Left forelimb (tissue), 1 donor: Measurements from ENCODE around the gene LRRK1.

Experiments
- DNase-seq: peaks from one replicate; pipeline ENCODE4 v3.0.0-alpha.2; 2018; ENCODE audit warnings: low spot score

LRRK1 gene, protein sequence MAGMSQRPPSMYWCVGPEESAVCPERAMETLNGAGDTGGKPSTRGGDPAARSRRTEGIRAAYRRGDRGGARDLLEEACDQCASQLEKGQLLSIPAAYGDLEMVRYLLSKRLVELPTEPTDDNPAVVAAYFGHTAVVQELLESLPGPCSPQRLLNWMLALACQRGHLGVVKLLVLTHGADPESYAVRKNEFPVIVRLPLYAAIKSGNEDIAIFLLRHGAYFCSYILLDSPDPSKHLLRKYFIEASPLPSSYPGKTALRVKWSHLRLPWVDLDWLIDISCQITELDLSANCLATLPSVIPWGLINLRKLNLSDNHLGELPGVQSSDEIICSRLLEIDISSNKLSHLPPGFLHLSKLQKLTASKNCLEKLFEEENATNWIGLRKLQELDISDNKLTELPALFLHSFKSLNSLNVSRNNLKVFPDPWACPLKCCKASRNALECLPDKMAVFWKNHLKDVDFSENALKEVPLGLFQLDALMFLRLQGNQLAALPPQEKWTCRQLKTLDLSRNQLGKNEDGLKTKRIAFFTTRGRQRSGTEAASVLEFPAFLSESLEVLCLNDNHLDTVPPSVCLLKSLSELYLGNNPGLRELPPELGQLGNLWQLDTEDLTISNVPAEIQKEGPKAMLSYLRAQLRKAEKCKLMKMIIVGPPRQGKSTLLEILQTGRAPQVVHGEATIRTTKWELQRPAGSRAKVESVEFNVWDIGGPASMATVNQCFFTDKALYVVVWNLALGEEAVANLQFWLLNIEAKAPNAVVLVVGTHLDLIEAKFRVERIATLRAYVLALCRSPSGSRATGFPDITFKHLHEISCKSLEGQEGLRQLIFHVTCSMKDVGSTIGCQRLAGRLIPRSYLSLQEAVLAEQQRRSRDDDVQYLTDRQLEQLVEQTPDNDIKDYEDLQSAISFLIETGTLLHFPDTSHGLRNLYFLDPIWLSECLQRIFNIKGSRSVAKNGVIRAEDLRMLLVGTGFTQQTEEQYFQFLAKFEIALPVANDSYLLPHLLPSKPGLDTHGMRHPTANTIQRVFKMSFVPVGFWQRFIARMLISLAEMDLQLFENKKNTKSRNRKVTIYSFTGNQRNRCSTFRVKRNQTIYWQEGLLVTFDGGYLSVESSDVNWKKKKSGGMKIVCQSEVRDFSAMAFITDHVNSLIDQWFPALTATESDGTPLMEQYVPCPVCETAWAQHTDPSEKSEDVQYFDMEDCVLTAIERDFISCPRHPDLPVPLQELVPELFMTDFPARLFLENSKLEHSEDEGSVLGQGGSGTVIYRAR (N-terminal part only)

DNA sequence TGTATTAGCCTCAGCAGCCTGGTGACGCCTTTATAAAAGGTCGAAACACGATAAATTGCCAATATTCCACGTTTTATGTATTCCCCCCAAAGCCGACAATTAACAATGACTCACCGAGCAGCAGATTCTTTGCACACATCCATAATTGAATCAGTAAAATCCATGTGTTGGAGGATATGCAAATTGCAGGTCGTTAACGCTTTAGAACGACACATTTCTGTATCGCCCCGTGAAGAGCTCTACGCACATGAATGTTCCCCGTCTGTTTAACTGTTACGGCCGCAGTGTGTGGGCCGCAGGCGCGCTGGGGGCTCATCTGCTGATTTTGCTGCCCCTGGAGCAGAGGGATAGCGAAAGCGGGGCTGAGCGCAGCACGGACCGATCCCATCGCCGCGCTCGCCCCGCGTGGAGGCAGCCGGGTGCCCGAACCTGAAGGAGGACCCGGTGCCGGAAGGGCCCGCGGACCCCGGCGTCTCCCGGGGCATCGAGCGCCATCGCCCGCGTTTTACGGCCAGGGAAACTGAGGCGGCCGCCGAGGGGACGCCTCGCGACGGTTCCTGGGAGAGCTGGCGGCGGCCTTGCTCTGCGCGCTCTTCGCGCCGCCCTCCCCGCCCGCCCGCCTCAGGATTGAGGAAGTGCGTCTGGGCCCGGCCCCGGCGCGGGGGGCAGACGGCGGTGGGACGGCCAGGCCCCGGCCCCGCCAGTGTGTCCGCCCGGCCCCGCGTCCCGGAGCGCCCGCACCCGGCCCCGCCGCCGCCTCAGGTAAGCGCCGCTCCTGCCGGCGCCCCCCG lies at the start of gene LRRK1:
LRRK1 (plus strand) TSS at position 668 of the 791 bp plus-strand sequence. CDS start 5,276 bp downstream, outside the sequence.
- DNase-seq, result peak; percentile 78

DNA sequence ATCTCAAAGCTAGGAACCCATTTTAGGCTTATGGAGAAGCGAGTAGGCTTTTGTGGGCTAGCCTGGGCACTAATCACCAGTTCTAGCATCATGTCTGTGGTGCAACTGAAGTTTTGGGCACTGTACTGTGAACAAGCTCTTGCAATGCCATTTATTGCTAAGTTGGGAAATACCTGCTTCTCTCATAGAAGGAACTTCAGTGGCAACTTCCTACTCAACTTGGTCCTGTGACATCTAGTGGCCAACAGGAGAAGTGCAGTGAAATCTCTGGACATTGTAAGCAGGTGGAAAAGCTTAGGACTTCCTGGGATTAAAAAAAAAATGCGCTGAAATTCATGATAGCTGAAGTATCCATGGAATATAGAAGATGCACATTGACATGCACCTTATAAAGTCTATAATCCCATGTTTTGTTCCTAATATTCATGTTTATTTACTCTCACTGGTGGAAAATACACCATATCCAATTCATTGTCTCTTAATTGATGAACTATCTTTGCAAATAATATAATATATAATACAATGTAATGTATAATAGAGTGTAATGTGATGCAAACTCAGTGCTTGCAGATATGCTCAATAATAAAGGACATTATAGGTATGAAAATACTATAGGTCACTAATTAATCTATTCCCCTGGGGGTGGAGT lies 46.0 kb upstream of the LRRK1 start:
- DNase-seq, result no peak

DNA sequence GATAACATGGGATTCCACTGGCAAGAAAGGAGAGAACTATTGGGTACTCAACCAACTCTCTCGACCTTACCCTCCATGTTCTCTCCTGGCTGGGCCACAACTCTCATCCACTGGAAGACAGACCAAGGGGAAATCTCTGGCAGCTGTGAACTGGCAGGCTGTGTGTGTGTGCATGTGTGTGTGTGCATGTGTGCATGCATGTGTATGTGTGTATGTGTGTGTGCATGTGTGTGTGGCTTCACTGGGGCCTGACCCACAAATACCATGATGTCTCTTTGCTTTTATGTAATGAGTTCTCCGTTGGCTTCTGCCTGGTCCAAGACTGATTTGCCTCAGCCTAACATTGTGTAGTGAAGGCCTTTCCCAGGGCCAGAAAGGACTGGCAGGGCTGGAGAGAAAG lies 43.7 kb upstream of the LRRK1 start:
- no peak for DNase-seq

DNA sequence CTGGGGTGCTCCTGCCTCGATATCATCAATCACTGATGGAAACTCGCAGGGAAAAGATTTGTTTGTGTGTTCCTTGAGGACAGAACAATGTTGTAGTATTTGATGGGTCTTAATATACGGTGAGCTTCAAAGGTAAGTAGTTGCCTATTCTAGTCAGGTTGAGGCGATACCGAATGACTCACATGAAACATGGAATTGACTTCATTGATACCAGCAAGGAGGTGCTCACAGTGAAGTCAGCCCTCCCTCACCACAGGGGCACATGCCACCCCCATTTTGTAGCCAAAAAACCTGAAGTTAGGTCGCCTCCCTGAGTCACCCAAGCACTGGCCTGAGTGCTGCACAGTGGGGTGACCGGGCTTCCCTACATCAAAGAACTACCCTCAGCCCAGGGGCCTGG lies 43.2 kb upstream of the LRRK1 start:
- DNase-seq, result no peak

DNA sequence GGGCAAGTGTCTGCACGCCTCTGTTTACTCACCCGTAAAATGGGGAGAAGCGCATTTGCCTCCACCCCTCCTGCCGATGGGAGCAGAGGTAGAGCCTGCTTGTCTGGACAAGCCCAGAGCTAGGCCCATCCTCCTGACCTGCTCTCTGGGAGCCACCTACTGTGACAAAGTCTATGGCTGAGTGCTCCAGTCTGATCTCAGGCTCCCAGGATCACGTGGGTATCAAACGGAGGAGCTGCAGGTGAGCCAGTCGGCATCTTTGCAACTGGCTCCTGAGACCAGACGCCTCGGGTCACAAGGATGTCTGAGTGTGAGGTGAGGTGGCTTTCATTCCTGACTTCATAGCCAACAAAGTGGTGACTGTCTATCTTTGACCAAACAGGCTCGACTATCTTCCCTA lies 41.6 kb upstream of the LRRK1 start:
- DNase-seq, result no peak

DNA sequence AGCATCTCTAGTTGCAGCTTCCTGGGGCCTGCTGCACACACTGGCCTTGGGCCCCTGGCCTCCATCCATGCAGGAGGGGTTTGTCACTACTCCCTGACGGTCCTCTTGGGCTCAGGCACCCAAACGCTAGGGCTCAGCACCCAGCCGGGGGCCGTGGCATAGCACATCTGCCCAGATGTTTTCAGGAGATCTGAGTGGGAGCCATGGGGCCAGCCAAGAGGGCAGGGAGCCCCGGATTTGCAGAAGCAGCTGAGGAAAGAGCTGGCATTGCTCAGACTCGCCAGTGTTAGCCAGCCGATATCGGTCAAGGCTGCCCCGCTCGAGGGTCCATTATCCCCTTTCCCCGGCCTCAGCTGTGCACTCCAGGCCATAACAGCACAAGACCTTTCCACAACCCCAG lies 41.0 kb upstream of the LRRK1 start:
- no peak for DNase-seq

DNA sequence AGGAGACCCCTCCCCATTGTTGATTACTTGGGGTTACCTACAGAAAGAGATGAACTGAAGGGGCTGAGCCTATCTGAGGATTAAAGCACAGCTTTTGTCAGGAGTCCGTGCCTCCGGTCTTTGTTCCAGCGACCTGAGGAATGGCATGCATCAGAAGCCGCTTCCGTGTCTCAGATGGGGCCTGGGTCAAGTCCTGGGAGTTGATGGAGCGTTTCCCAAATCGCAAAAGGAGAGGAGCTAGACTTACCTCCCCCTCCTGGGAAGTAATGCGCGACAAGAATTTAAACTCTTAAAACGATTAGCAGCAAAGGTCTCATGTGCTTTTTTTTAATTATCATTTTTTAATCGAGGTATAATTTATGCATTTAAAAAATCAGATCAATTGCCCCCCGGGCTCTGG lies 40.5 kb upstream of the LRRK1 start:
- no peak for DNase-seq

DNA sequence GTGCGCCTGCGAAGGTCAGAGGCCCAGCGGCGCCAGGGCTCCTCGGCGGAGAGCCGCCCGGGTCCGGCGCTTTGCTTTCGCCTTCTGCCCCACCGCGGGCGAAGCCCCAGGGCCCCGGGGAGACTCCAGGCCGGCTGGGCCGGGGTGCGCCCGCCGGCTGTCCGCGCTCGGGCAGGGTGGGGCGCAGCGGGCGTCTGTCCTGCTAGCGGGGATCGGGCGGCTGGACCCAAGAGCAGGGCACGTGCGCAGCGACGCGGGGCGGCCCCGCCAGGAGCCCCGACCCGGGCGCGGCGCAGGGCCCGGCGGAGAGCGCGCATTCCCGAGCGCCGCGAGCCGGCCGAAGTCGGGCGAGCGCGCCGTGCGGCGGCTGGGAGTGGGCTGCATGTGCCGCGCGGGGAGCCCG lies 40.1 kb upstream of the LRRK1 start:
- no peak for DNase-seq

DNA sequence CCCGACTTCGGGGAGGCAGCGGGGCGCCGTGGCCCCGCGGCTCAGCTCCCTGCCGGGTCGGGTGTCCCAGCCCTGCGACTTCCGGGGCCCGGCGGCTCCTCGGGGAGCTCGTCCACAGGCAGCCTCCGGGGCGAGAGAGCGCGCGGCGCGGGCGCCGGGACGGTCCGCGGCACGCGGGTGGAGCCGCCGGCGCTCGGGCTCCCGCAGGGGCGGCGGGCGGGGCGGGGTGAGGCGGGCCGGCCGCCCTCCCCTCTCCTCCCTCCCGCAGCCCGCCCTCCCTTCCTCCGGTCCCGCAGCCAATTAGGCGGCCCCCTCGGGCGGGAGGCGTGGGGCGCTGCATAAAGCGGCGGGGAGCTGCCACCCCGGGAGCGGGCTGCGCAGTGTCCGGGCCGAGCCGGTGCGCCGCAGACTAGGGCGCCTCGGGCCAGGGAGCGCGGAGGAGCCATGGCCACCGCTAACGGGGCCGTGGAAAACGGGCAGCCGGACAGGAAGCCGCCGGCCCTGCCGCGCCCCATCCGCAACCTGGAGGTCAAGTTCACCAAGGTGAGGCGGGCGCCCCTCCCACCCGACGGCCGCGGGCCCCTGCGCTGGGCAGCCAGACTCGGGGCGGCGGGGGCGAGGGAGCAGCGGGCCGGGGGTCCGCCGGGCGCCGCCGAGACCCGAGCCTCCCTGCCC lies 39.6 kb upstream of the LRRK1 start, which contains the start of gene ALDH1A3:
ALDH1A3 (plus strand) TSS at position 368 of the 675 bp plus-strand sequence; CDS start at position 445, 77 bp downstream.
- DNase-seq, result no peak

DNA sequence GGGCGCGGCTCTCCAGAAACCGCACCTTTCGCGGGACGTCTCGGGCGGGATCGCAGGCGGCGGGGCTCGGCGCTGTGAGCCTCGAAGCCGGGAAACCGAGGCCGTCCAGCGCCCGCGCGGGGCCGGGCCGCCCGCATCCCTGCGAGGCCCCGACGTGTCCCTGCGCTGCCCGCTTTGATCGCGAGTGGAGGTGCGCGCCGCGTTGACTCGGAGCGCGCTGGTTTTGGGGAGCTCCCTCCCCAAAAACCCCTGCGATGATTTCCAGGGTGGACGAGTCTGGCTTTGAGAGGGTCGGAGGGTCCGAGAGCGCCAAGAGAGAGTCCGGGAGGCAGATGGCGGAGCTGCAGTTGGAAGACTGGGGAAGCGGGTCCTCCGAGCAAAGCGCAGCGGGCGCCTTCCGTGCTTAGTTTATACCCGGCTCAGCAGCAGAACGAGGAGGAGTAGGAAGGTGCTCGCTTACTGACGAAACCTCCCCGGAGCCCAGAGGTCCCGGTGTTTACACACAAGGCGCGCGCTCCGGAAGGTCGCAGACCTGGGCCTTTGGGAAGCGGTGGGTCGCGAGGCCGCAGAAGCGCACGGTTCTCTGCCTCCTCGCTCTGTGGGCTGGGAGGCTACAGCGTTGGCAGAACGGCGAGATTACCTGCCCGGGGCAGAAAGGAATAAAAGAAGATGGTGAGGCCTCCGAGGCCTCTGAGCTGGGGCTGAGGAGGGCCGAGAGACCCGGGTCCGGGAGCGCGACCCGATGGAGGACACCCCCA lies 38.8 kb upstream of the LRRK1 start:
- no peak for DNase-seq

DNA sequence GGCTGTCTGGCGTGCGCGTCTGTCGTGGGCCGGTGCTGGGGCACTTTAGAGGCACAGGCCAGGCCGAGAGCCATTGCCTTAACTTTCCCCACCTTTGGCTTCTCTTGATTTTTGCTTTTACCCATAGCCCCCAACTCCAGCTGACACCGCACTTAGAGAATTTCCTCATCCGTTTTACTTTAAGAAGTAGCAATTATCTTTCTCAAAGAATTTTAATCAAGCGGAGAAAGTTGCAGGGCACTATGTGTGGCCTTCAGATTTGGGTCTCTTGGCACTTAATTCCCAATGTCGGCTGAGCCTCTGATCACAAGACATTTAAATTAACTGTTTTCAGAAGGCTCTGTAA lies 38.3 kb upstream of the LRRK1 start:
- DNase-seq, result no peak

DNA sequence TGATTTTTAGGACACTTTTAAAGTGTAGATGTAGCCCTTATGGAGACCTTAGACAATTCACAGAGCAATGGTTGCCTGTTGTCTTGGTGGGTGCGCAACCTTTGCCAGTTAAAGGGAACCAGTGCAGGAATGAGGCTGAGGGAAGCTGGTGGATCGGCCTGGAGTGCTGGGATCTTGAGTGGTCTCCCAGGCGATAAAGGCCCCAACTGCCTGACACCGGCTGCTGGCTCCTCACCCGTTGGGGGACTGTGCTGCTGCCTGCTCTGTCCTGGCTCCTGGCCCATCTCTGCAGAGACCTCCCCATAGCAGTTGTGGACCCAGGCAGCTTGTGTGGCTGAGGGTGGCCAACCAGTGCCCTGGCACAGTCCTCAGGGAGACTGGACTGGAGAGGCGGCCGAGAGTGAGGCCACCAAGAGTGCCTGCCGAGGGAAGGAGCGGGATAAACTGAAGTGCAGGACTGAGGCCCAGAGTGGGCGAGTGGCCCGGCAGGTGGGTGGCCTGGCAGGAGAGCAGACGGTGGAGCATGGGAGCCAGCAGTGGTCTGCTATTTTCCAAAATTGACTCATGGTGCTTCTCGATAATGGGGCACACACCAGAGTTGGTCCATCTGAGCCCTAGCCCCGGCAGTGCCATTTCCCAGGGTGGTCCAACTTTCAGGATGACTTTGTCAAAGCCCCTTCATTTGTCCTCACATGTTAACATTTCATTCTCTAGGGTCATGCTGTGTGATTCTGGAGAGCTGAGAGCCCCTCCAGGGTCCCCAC lies 37.4 kb upstream of the LRRK1 start:
- no peak for DNase-seq

DNA sequence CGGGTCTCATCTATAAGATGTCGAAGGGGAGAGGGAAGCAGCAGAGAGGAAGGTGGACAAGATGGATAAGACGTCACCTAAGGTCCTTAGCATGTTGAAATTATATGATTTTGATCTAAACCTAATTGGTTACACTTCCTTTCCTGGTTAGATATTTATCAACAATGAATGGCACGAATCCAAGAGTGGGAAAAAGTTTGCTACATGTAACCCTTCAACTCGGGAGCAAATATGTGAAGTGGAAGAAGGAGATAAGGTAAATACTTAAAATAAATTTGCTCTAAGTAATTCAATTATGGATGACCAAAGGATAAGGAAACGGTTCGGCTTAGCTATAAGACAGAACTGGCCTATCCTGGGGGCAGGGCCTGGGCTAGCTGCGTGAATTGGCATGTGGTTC lies 34.0 kb upstream of the LRRK1 start:
- DNase-seq, result no peak

DNA sequence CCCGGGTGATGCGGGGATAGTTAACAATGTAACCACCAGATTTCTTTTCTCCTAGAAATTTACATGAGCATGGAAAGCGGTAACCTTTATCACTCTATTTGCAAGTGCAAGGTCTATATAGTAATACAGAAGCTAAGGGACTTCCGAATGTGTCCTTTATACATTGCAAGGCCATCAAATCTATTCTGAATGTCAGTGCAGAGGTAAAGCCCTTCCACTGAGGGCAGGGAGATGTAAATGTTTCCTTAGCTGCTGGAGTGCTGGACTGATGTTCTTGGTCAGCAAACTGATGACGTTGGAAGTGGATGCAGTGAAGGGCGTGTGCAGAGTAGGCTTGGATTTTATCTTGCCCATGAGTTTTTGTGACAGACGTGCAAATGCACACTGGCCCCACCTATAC lies 33.3 kb upstream of the LRRK1 start:
- DNase-seq, result no peak

DNA sequence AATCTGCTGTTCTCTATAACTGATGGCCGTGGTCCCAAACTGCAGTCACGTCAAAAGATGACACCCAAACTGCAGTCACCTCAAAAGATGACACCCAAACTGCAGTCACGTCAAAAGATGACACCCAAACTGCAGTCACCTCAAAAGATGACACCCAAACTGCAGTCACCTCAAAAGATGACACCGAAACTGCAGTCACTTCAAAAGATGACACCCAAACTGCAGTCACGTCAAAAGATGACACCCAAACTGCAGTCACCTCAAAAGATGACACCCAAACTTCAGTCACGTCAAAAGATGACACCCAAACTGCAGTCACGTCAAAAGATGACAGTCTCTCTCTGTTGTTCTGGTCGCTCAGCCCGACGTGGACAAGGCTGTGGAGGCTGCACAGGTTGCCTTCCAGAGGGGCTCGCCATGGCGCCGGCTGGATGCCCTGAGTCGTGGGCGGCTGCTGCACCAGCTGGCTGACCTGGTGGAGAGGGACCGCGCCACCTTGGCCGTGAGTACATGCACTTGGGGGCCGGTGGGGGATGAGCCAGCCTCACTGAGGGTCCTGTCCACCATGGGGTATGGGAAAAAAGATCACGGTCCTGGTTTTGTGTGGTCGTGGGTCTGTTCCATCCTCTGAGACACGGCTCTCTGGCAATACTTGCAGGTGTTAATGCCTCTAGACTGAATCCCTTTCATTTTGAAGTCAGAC lies 31.8 kb upstream of the LRRK1 start:
- DNase-seq, result no peak

DNA sequence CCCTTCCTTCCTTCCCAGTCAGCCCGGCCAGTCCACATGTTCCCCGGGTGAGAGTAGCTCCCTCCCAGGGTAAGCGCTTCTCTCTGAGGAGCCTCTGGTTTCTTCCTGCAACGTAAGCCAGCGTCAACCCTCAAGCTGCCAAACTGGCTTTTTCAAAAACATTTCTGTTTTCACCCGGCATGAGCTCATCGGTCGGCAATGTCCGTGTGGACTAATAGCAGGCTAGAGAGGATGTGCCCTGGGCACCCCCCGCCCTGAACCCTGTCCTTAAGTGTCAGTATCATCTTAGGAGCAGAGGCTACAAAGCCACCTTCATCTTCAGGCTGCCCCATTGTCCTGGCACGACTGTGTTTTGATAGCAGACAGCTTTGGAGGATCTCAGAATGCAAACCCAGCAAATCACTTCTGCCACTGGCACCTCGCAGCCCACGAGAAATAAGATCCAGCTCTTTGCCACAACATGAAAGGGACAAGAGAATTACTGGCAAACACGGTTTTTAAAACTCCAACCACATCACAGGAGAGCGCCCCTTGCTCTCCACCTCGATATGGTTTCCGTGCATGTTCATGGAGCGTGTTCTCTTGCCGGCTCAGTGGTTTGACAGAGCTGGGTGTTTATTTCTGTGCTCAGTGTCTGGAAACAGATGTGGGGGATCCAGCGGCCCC lies 29.6 kb upstream of the LRRK1 start:
- DNase-seq, result no peak

DNA sequence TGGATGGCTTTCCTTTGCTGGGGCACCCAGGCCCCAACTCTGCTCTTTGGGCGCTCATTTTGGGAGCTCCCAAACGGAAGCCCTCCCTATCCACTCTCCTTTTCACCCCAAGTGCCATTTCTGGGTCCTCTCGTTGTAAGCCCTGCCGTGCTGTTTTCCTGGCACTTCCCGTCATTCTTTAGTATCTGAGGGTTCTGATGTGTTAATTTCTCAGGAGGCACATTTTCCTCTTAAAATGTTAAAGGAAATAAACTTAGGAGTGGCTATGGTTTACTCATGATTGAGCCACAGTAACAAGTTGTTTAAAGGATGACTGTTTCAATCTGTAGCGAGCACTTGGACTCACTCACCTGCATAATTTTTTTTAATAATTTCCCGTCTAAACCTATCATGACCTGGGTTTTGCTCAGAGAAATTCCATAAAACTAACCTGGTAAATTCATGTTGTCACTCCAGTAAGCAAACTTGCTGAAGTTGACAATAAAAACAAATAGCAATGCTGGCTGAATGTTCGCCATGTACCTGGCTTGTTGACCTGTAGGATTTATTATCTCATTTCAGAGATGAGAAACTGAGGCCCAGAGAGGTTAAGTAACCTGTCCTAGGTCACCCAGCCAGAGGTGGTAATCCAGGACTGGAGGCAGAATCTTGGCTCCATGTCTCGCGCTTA lies 29.0 kb upstream of the LRRK1 start:
- DNase-seq, result no peak
